CMK (cell line): Measurements from ENCODE around the gene CACNA1S.

Experiments used
- DNase-seq: peaks from one replicate; pipeline ENCODE4 v3.0.0-alpha.2; 2010; ENCODE audit warnings: low read depth

The CACNA1S gene

DNA sequence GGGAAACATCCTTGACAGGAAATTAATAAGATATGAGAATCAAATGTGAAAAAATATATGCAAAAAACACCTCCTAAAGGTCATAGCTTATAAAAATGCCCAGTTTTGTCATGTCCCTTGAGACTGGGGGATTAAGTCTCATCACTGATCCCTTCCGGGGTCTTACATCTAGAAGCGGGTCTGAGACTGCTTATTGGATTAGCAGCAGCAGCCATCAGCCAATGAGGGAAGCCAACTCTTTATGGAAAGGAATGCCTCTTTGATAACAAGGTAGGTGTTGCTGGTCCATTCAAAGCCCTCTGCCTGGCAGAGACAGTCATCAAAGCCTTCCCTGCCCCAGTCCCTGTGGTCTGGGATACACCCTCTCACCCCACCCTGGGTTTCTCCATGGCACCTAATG is 3.9 kb upstream of the CACNA1S start:
- DNase-seq = no peak

DNA sequence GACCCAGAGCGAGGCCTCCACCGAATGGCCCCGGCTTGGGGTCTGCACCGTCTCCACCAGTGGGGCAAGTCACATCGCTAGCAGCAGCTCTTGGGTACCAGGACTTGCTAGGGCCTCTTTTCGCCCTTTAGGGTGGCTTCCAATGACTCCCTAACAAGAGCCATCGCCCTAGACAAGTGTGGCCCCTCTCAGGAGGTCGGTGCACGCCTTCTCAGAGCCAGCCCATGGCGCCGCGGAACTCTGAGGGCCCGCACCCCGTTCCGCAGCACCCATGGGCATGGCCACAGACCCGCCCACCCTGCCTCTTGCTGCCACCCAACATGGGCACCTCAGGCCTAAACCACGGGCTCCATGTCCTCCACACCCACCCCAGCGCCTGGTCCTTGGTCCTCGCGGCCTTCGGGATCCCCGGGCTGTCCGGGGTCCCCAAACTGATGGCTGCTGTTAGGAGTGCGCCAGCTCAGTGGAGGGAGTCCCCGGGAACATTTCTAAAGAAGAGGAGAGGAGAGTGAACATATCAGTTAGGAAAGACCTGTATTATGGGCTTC is 3.2 kb upstream of the CACNA1S start:
- DNase-seq = no peak

GRCh38 chr1:201114245-201115131 is 2.3 kb upstream of the CACNA1S start:
- peak; percentile 48 for DNase-seq

DNA sequence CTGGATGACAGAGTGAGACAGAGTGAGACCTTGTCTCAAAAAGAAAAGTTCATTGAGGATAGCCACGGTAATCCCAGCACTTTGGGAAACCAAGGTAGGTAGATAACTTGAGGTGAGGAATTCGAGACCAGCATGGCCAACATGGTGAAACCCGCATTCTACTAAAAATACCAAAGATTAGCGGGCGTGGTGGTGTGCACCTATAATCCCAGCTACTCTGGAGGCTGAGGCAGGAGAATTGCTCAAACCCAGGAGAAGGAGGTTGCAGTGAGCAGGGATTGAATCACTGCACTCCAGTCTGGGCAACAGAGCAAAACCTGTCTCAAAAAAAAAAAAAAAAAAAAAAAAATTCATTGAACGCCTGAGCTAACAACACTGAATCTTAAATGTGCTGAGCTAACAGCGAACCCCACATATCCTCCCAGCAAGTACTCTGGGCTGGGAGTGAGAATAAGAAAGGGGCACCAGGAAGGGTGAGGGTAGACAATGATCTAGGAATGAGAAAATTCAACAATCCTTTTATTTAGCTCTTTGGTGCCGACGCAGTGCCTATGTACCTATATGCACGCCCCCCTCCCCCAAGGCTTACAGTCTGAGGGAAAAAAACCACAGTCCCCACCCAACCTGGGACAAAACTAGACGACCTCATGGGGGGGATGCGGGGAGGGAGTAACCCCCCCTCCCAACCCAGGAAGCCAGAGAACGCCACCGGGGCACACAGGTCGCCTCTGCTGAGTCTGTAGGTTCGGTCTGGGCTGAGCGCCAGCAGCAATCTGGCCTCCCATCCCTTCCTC is 1.4 kb upstream of the CACNA1S start:
- no peak for DNase-seq

- DNase-seq = no peak
Observed at GRCh38 chr1:201112926-201113325, 700 bp upstream of the CACNA1S start.

GRCh38 chr1:201111672-201112071 is 554 bp downstream of the CACNA1S start:
- no peak for DNase-seq

- DNase-seq = no peak
Observed at GRCh38 chr1:201111156-201111555, 1.1 kb downstream of the CACNA1S start.

GRCh38 chr1:201110616-201111015 is 1.6 kb downstream of the CACNA1S start:
- DNase-seq = no peak

GRCh38 chr1:201110138-201110537 is 2.1 kb downstream of the CACNA1S start:
- no peak for DNase-seq

- no peak for DNase-seq
Observed at GRCh38 chr1:201109651-201110050, 2.6 kb downstream of the CACNA1S start.

DNA sequence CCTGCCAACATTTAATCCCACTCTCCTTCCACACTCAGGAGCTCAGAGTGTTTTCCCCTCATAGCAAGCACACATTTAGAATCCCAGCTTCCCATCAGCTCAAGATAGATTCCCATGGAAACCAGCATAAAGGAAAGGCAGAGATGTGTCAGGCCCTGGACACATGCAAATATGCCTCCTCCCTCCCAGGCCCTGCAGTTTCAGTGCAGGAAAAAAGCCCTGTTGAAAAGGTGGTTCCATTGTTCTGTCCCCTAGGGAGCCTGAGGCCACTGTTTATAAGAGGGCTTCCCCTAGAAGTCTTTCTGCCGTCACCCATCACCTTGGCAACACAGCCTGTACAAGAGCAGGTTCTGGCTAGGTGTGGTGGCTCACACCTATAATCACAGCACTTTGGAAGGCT is 3.6 kb downstream of the CACNA1S start:
- no peak for DNase-seq

DNA sequence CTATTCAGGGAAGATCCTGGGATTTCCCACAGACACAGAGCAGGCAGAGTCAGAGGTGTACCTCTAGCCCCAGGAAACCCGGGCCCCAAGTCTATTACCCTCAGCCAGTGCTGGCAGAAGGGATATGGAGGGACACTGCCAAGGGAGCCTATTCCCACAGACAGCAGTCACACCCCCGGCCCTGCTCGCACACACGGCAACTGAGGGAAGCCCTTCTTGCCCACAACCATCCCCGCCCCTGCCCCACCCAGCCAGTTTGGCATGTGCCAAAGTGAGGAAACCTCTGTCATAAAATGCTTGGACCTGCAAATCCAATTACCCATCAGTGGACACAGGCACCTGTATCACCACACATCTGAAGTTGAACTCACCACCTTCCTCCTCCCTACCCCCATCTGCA is 6.5 kb downstream of the CACNA1S start:
- DNase-seq = no peak

- DNase-seq = no peak
Observed at GRCh38 chr1:201104141-201104540, 8.1 kb downstream of the CACNA1S start.

- no peak for DNase-seq
Observed at GRCh38 chr1:201103666-201104065, 8.6 kb downstream of the CACNA1S start.

GRCh38 chr1:201100169-201100930 is 11.9 kb downstream of the CACNA1S start:
- DNase-seq = no peak

DNA sequence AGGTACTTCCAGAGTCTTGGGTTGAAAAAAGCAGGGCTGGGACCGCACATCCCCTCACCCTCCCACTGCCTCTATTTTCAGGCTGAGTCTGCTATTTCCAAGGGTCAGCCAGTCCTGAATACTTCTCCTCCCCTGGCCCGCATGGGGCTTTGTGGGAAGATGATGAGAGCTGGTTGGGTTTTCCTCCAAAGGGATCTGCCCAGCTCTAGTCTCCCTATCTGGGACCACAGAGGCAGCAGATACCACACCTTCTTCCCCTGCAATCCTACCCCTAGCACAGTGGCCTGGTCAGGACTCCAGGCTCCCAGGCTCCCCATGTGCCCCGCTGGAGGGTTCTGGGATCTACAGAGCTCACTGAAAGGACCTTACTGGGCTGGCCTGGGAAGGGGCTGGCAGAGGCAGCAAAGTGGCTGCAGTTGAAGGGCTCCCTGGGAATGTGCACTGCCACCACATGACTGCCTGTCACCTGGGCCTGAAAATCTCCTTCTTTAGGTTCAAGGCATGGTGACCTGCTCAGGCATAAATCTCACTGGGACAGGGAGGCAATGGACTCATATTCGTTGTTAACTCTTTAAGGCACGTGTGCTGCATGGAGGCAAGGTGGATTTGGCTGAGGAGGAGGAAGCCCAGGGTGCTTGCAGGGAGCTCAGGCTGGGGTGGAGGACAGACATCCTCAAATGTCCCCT is 13.1 kb downstream of the CACNA1S start:
- no peak for DNase-seq

DNA sequence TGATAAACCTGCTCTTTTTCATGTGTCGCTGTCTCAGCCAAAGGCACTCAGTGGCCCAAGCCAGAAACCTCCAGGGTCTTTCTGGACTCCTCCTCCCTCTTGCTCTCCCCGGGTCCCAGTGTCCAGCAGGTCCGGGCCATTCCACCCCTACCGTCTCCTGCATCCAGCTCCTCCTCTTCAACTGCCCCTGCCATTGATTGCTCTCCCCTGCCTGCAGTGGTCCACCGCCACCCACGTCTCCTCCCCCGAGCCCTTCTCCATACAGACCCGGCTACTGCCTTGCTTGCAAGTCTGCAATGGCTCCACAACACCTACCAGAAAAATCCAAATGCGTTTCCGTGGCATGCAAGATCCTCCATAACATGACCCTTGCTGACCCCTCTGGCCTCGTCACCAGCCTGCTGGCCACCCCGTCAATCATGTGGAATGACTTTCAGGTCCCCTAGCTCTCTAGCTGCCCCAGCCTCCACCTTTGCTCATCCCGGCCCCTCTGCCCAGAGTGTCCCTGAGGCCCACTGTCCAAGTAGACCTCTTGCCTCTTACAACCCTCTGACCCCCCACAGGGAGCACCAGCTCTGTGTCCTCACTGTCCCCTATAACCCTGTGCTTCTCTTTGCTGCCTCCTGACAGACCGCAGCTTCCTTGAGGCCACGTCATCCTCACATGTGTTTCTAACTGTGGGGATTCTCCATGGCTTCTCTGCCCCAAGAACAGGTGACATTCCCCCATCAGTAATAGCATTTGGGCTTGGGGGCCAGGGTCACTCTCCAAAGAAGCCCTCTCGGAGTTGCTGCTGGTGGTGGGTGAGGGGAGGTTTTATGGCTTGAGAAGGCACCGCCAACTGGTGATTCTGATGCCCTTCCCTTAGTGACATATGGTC is 15.0 kb downstream of the CACNA1S start:
- no peak for DNase-seq

GRCh38 chr1:201096041-201096461 is 16.2 kb downstream of the CACNA1S start:
- DNase-seq = no peak

DNA sequence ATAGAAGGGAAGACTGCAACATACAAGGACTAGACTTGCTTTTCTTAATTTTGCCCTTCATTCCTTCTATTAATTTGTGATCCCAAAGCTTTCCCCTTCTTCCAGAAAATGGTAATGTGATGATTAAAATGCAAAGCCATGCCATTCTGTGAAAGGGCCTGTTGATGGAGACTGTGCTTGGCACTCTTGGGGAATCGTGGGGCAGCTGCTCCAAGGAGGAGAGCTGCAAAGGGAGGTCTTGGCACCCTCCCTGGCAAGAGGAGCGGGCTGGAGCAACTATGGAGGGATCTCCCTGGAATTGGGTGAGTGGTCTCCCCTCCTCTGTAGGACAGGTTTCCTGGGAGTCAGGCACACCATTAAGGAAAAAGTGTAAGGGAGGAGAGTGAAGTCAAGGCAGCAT is 16.6 kb downstream of the CACNA1S start:
- no peak for DNase-seq

DNA sequence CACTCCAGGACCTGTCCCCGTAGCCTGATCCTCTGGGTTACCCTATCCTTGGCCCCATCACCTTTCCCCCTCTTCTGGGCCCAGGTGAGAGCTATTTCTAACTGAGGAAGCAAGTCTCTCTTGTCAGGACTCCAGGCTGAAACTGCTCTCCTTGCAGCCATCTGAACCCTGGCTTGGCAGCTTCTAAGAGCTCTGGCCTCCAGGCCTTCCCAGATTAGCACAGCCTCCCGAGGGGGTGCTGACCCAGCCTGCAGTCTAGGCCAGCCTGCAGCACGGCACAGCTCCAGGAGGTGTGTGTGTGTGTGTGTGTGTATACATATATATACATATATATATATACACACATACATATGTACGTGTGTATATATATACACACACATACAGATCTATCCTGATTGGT is 17.4 kb downstream of the CACNA1S start:
- DNase-seq = no peak

GRCh38 chr1:201093962-201094361 is 18.3 kb downstream of the CACNA1S start:
- no peak for DNase-seq
